Natural killer cell (primary cell): ENCODE results near the gene C17orf58. TPM values are rescaled to one million over a fixed set of nuclear protein-coding genes. Genes with fewer than 3 reads are reported as not detected.
A peak's percentile ranks its signal among the peaks of the same experiment; 100 is the strongest.

Source experiments
- ATAC-seq, 3 donors: fragments of 150-1000 bp in 2 of 3; fragments of 200-7000 bp in 1 of 3; cut with Tn5 transposase; 1 replicate in 1 of 3; 2 replicates in 2 of 3; pipeline ENCODE4 v1.10.0; 2021; ENCODE audit warnings: mild to moderate bottlenecking in 2 of 3, moderate library complexity in 2 of 3
- DNase-seq, 2 donors: peaks; one replicate each; pipeline versions ENCODE4 v3.0.0 to v3.0.0-alpha.2; 2013 to 2021; ENCODE audit warnings: mixed read lengths in 1 of 2
- H3K27ac ChIP-seq: one replicate; pipeline ENCODE4 v1.5.1; 2013; ENCODE audit warnings: mild to moderate bottlenecking, low read length
- H3K27me3 ChIP-seq: one replicate; pipeline ENCODE4 v1.6.1; 2013; ENCODE audit warnings: low read length; ENCODE audit not compliant: control insufficient read depth, insufficient read depth
- H3K36me3 ChIP-seq: one replicate; pipeline ENCODE4 v1.6.1; 2013; ENCODE audit warnings: low read length; ENCODE audit not compliant: control insufficient read depth, insufficient read depth
- H3K4me1 ChIP-seq: one replicate; pipeline ENCODE4 v1.6.1; 2013; ENCODE audit warnings: low read length; ENCODE audit not compliant: control insufficient read depth, insufficient read depth
- H3K4me3 ChIP-seq: one replicate; pipeline ENCODE4 v1.5.1; 2013; ENCODE audit warnings: low read length
- H3K9me3 ChIP-seq: one replicate; pipeline ENCODE4 v1.6.1; 2013; ENCODE audit warnings: low read length; ENCODE audit not compliant: control insufficient read depth, insufficient read depth
- H3K27ac Mint-ChIP-seq, 2 donors: one replicate each; pipeline ENCODE4 v1.8.0; 2022; ENCODE audit warnings: mild to moderate bottlenecking in 2 of 2, mixed read lengths in 2 of 2, moderate library complexity in 1 of 2
- H3K27me3 Mint-ChIP-seq, 2 donors: one replicate each; pipeline ENCODE4 v1.8.0; 2022; ENCODE audit warnings: low read depth in 2 of 2, mixed read lengths in 2 of 2
- H3K36me3 Mint-ChIP-seq: one replicate; pipeline ENCODE4 v1.8.0; 2022; ENCODE audit warnings: mixed read lengths
- H3K4me1 Mint-ChIP-seq, 2 donors: one replicate each; pipeline ENCODE4 v1.8.0; 2022; ENCODE audit warnings: mixed read lengths in 2 of 2
- H3K4me3 Mint-ChIP-seq: one replicate; pipeline ENCODE4 v1.8.0; 2022; ENCODE audit warnings: mild to moderate bottlenecking, moderate library complexity, mixed read lengths
- H3K9me3 Mint-ChIP-seq, 2 donors: one replicate each; pipeline ENCODE4 v1.8.0; 2022; ENCODE audit warnings: mixed read lengths in 2 of 2
- WGBS: methylation state at CpG from one replicate; pipeline ENCODE4 v1.1.7; 2013; ENCODE audit warnings: missing lambda C conversion rate; ENCODE audit not compliant: insufficient coverage; 5-methylcytosine and 5-hydroxymethylcytosine counted together
- intact Hi-C: fragments of 100-400 bp; cut with micrococcal nuclease; formaldehyde crosslinking; loops from one replicate; pipeline ENCODE4 v1.14.2; 2022
- total RNA-seq, 4 donors: library from RNA; stranded (reverse); fragments of 120-200 nt in 1 of 4; gene quantifications; one replicate each; pipeline versions ENCODE4 v1.2.3 to v1.2.4, GENCODE V29; 2013 to 2022
- TF ChIP-seq, protein P1 (sequence below): fragments of 200-600 bp; IDR thresholded peaks from one replicate; pipeline ENCODE4 v1.8.0; 2022; ENCODE audit warnings: antibody characterized with exemption

C17orf58 gene
- total RNA-seq, 3 donors from 2014 or later (not counting 1 experiment from before 2014, with no cell fraction given) = 4.3 to 5.8 (median 4.6) TPM

DNA sequence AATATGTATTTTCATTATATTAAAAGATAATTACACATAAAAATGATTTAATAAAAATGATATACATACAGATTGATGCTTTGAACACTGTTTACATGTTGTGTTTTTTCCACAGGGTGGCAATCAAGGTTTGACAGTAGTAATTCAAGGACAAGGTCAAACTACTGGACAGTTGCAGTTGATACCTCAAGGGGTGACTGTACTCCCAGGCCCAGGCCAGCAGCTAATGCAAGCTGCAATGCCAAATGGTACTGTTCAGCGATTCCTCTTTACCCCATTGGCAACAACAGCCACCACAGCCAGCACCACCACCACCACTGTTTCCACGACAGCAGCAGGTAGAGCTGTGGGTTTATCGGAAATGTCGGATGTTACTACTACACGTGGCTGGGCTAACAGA, 52.2 kb downstream of the C17orf58 start:
- over 99% methylated on average over 5 of the region's 5 CpGs for WGBS
- no peak for ATAC-seq
- intact Hi-C loops = no loop called here
- no peak for DNase-seq
- Mint-ChIP-seq H3K4me1 (peaks cover 0 to 6% of the 10 kb centered on the region in 2 donors), H3K36me3 (peaks cover 44% of the 10 kb centered on the region), H3K27ac (no peak overlapping the region), H3K9me3 (no peaks in the 10 kb centered on the region), H3K27me3 (no peaks in the 10 kb centered on the region), H3K4me3 (no peak overlapping the region)
- Histone ChIP-seq H3K4me1 (no peaks in the 10 kb centered on the region), H3K36me3 (peaks cover 94% of the 10 kb centered on the region), H3K9me3 (no peaks in the 10 kb centered on the region), H3K4me3 (no peak overlapping the region), H3K27me3 (no peaks in the 10 kb centered on the region), H3K27ac (no peak overlapping the region)
- TF ChIP-seq, protein P1, sequence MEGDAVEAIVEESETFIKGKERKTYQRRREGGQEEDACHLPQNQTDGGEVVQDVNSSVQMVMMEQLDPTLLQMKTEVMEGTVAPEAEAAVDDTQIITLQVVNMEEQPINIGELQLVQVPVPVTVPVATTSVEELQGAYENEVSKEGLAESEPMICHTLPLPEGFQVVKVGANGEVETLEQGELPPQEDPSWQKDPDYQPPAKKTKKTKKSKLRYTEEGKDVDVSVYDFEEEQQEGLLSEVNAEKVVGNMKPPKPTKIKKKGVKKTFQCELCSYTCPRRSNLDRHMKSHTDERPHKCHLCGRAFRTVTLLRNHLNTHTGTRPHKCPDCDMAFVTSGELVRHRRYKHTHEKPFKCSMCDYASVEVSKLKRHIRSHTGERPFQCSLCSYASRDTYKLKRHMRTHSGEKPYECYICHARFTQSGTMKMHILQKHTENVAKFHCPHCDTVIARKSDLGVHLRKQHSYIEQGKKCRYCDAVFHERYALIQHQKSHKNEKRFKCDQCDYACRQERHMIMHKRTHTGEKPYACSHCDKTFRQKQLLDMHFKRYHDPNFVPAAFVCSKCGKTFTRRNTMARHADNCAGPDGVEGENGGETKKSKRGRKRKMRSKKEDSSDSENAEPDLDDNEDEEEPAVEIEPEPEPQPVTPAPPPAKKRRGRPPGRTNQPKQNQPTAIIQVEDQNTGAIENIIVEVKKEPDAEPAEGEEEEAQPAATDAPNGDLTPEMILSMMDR = no peak

DNA sequence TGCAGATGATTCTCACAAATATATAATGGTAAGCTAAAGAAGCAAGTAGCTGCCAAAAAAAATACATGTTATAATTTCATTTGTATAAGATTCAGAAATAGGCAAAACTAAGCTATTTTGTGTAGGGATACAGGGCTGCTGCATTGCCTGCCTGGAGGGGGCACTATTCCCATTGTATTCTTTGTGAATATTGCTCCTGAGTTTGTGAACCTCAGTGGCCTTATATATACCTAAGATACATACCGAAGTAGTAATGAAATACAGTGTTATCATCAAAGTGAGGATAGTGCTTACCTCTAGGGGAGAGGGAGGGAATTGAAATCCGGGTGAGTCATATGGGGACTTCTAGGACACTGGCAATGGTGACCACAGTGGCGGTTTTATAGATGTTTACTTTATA, 53.5 kb downstream of the C17orf58 start:
- H3K36me3 Mint-ChIP-seq = peaks cover 46% of the 10 kb centered on the region
- H3K4me1 Mint-ChIP-seq = peaks cover 0 to 6% of the 10 kb centered on the region in 2 donors
- no peak for ATAC-seq
- Histone ChIP-seq H3K27ac (no peak overlapping the region), H3K4me3 (no peak overlapping the region), H3K36me3 (peaks cover 93% of the 10 kb centered on the region), H3K27me3 (no peaks in the 10 kb centered on the region), H3K9me3 (no peaks in the 10 kb centered on the region), H3K4me1 (no peaks in the 10 kb centered on the region)
- H3K9me3 Mint-ChIP-seq = no peaks in the 10 kb centered on the region
- TF ChIP-seq, protein P1 = no peak
- intact Hi-C loops = no loop called here
- no peak overlapping the region for H3K27ac Mint-ChIP-seq
- WGBS = 100% methylated on average over 3 of the region's 3 CpGs
- no peaks in the 10 kb centered on the region for H3K27me3 Mint-ChIP-seq
- H3K4me3 Mint-ChIP-seq = no peak overlapping the region
- peak in 1 of 2 donors; percentile 28 for DNase-seq

Other genes starting within 250 kb of the C17orf58 start
- 100 to 1,000 TPM; 168 to 205 (median 193) TPM for gene BPTF, start 171.0 kb downstream of the C17orf58 start, total RNA-seq
- 10 to 100 TPM; 45.1 to 52.8 (median 49.3) TPM for gene KPNA2, start 39.3 kb upstream of the C17orf58 start, total RNA-seq